H54 (cell line): ENCODE measurements around the gene AEBP1.

Source experiments
- DNase-seq: peaks from one replicate; pipeline ENCODE4 v3.0.0; 2011; ENCODE audit warnings: low spot score, mixed read lengths; ENCODE audit not compliant: insufficient read length
- FAIRE-seq: peaks from 3 replicates; lab custom pipeline; 2011; peaks lifted over from hg19 to GRCh38; lab: Jason Lieb, UNC
- POLR2A ChIP-seq: IDR thresholded peaks from 2 replicates; pipeline ENCODE4 v1.6.1; 2011; ENCODE audit warnings: low read depth, mild to moderate bottlenecking, low read length

Gene AEBP1

GRCh38 chr7:44086627-44087026 lies 17.5 kb upstream of the AEBP1 start:
- TF ChIP-seq POLR2A: no peak
- FAIRE-seq (no peak), DNase-seq (no peak)

GRCh38 chr7:44087911-44088838 lies 16.0 kb upstream of the AEBP1 start:
- DNase-seq (peak; percentile 95), FAIRE-seq (no peak)
- TF ChIP-seq POLR2A: peak; percentile 76

GRCh38 chr7:44093102-44093641 lies 11.0 kb upstream of the AEBP1 start:
- no peak for DNase-seq
- FAIRE-seq: no peak
- TF ChIP-seq POLR2A: no peak

- no peak for FAIRE-seq
- TF ChIP-seq POLR2A: no peak
Measured at GRCh38 chr7:44094365-44094764, 9.8 kb upstream of the AEBP1 start.

GRCh38 chr7:44094883-44095592 lies 9.1 kb upstream of the AEBP1 start:
- DNase-seq (no peak), FAIRE-seq (no peak)
- TF ChIP-seq POLR2A: no peak

More at GRCh38 chr7:44094365-44094764, 9.8 kb upstream of the AEBP1 start:
- no peak for DNase-seq

GRCh38 chr7:44095781-44096180 lies 8.4 kb upstream of the AEBP1 start:
- FAIRE-seq: no peak
- no peak for TF ChIP-seq POLR2A
- DNase-seq: no peak

- DNase-seq (no peak), FAIRE-seq (no peak)
- no peak for TF ChIP-seq POLR2A
Measured at GRCh38 chr7:44096326-44096881, 7.7 kb upstream of the AEBP1 start.

- DNase-seq (no peak), FAIRE-seq (no peak)
- TF ChIP-seq POLR2A: no peak
Measured at GRCh38 chr7:44097064-44097932, 6.8 kb upstream of the AEBP1 start.

GRCh38 chr7:44098092-44099068 lies 5.8 kb upstream of the AEBP1 start:
- DNase-seq (no peak), FAIRE-seq (no peak)
- TF ChIP-seq POLR2A: no peak

- TF ChIP-seq POLR2A: no peak
- DNase-seq: no peak
- FAIRE-seq: no peak
Measured at GRCh38 chr7:44099669-44100068, 4.5 kb upstream of the AEBP1 start.

GRCh38 chr7:44100458-44101302 lies 3.5 kb upstream of the AEBP1 start:
- TF ChIP-seq POLR2A: no peak
- FAIRE-seq (no peak), DNase-seq (no peak)
